ENCODE measurements around the gene NEDD4.
"Not testable (repeated sequence)": the region's sequence is repeated elsewhere in the genome, so short reads cannot be mapped to it uniquely, and the experiment has no call there.

- not testable (repeated sequence) for TF ChIP-seq CTCF, POLR2AphosphoS5 (IDR thresholded peaks at IDR 0.05)
Measured at GRCh38 chr15:55868291-55868690, 125.1 kb downstream of the NEDD4 start.

Data from esophagus muscularis mucosa (tissue), 3 donors.